Measurements from ENCODE around the gene TMEM106B. TPM values are rescaled to one million over a fixed set of nuclear protein-coding genes. Genes with fewer than 3 reads are reported as not detected.

The TMEM106B gene
- total and polyA plus RNA-seq, 2 experiments from 2014 or later: 20.1 to 42.8 TPM

- Histone ChIP-seq H3K4me1 (ENCODE audit: insufficient read depth) (no peaks in the 10 kb centered on the region), H3K9me2 (ENCODE audit: insufficient read depth) (no peaks in the 10 kb centered on the region), H3K27me3 (ENCODE audit: insufficient read depth) (no peaks in the 10 kb centered on the region), H2AFZ (no peak overlapping the region), H3K4me2 (no peak overlapping the region), H3F3A (replicated peaks; ENCODE audit: low read depth) (no peaks in the 10 kb centered on the region), H4K20me1 (replicated peaks; ENCODE audit: insufficient read depth) (no peaks in the 10 kb centered on the region), H3K27ac (ENCODE audit: low read depth) (no peak overlapping the region), H3K79me2 (replicated peaks; ENCODE audit: insufficient read depth) (no peaks in the 10 kb centered on the region), H3K4me3 (no peak overlapping the region), H3K36me3 (ENCODE audit: insufficient read depth) (no peaks in the 10 kb centered on the region; the same call in 1 of the 2 replicates)
- ATAC-seq (no peak), DNase-seq (ENCODE audit: low spot score) (no peak)
- H3K27me3 Mint-ChIP-seq (ENCODE audit: insufficient read depth, low read depth, poor library complexity): no peaks in the 10 kb centered on the region
- no peak overlapping the region for H3K4me3 Mint-ChIP-seq
- no peak overlapping the region for H3K27ac Mint-ChIP-seq
- no peaks in the 10 kb centered on the region for H3K9me3 Mint-ChIP-seq
- H3K36me3 Mint-ChIP-seq (ENCODE audit: low read depth): peaks cover 20% of the 10 kb centered on the region
- no peaks in the 10 kb centered on the region for H3K4me1 Mint-ChIP-seq
- TF ChIP-seq JUNB (IDR thresholded peaks at IDR 0.05; ENCODE audit: unreplicated experiment) (no peak), CREB1 (CRISPR knock-in tag; IDR thresholded peaks at IDR 0.05; ENCODE audit: low read depth) (no peak), ZNF462 (CRISPR knock-in tag; IDR thresholded peaks at IDR 0.05) (no peak), POLR2AphosphoS5 (IDR thresholded peaks at IDR 0.05; ENCODE audit: low read depth) (no peak), EZH2 (IDR thresholded peaks at IDR 0.05; ENCODE audit: low read depth, unreplicated experiment) (no peak), ETS1 (IDR thresholded peaks at IDR 0.05) (no peak), EZH2phosphoT487 (IDR thresholded peaks at IDR 0.05; ENCODE audit: unreplicated experiment) (no peak), NANOG (IDR thresholded peaks at IDR 0.05; ENCODE audit: borderline replicate concordance) (no peak), CTCF (conservative IDR thresholded peaks at IDR 0.05; ENCODE audit: low read depth in 2 of 2) (no peak), STAT1 (IDR thresholded peaks at IDR 0.05; ENCODE audit: unreplicated experiment) (no peak), REST (IDR thresholded peaks at IDR 0.05; ENCODE audit: unreplicated experiment) (no peak), ZNF331 (CRISPR knock-in tag; IDR thresholded peaks at IDR 0.05; ENCODE audit: low read depth) (no peak), ZNF114 (CRISPR knock-in tag; IDR thresholded peaks at IDR 0.05) (no peak)
Measured at GRCh38 chr7:12233175-12233574, 22.1 kb downstream of the TMEM106B start.

Measured in GM23338 (cell line).